Left hindlimb (tissue), 1 donor: ENCODE data around the gene APOL2.
"Not testable (repeated sequence)": the region's sequence is repeated elsewhere in the genome, so short reads cannot be mapped to it uniquely, and the experiment has no call there.

ENCODE experiments used
- DNase-seq: peaks from one replicate; pipeline ENCODE4 v3.0.0-alpha.2; 2018

Gene APOL2

DNA sequence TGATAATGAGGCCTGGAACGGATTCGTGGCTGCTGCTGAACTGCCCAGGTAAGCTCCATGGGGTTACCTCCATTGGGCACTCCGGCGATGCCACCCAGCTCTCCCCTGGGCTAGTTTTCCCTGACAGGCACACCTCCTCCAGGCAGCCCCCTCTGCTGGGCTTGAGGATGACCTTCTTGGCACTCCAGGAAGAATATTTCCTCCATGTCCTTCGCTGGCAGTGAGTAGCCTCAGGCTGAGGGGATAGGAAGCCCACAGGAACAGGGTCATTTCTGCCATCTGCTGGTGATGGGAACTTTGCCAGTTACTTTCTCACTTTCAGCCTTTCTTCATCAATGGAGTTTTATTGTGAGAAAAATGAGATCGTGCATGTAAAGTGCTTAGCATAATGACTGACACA, 22.3 kb upstream of the APOL2 start:
- DNase-seq: not testable (repeated sequence)

DNA sequence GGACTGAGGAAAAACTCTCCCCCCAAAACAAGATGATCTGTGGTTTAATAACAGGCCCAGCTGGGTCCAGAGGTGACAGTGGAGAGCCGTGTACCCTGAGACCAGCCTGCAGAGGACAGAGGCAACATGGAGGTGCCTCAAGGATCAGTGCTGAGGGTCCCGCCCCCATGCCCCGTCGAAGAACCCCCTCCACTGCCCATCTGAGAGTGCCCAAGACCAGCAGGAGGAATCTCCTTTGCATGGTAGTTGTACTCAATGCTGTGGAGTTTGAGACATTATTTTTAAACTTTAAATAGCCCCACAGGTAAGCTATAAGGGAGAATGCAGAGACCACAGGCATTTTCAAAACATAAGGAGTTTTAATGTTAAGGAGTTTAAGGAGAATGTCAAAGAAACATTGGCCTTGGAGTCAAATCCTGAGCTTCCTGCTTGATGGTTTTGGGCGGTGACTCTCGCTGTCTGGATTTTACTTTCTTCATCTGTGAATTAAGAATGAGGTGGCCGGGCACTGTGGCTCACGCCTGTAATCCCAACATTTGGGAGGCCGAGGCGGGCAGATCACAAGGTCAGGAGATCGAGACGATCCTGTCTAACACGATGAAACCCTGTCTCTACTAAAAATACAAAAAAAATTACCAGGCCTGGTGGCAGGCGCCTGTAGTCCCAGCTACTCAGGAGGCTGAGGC, 20.4 kb upstream of the APOL2 start:
- DNase-seq: no peak

DNA sequence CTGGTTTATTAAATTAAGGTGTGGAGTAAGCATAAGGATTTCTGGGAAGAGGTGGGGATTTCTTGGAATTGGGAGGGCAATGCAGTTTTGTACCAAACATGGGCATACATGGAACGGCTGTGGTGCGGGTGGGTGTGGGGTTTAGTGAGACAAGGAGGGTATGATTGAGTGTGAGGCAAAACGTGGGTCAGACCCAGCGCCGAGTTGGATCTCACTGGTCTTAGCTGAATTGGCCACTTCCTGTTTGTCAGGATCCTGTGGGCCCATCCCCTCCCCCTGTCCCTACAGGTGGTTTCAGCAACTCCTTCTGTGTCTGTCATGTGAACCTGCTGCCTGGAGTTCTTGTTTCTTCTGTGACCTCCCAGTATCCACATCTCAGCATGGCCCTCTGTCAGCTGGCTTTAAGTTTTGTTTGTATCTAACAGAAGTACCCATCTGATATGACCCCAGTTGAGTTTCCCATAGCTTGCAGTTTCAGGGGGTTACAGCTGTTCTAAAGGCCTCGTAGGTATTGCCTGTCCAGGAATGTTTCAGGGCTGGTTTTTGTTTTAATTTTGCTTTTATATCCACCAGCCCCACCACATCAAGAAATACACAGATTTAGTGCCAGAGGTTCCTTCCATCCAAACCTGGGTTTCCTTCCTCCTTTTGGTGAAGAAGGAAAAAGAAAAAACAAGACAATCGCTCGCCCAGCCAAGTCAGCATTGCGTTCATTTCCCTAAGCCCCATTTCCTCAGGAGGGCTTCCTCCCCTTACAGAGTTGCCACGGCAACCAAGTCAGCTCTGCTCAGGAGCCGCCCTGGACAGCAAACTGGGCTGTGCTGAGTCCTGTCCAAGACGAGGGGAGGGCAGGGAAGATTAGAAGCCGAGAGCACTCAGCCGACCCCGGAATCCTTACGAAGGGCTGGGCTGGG, 19.6 kb upstream of the APOL2 start:
- peak; percentile 71 for DNase-seq

DNA sequence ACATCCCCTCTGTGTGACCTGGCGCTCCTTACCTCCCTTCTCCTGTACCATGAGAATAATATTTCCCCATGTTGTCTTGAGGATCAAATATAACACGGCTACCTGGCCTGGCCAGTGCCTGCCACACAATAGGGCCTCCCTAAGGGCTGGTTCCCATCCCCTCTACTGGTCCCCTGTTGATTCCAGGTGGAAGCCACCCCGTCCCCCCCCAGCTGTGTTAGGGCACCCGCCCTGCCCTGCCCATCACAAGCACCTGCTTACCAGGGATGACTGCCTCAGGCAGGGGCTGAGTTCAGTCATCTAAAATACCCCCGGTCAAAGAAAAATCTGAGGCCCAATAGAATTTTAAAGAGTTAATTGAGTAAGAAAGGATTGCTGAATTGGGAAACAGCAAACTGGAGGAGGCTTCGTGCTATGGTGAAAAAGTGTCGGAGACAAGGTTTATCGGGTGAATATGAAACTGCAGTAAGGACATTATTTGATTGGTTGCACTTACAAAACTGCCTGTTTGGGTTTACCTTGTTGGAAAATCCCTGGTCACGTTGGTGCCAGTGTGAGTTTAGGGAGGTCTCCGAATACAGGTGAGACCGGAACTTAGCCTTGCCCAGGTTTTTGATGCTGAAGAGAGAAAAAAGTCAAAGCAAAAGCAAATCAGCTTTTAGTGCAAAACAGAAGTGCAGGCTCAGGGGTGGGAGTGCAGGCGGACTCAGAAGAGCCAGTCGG, 18.8 kb upstream of the APOL2 start:
- no peak for DNase-seq

DNA sequence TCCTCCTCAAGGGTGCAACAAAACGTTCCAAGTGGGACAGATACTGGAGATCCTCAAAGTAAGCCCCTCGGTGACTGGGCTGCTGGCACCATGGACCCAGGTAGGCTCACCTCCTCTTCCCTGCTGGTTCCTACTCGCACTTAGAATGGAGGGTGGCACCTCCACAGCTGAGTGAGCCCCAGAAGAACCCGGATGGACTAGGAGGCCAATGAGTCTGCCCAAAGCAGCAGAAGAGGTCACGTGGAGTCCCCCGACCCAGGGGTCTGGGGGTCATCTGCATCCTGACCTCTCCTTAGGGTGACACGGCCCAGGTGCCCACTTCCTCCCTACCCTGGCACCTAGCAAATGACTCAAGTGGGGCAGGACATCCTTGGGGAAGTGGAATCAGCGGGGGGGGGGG, 18.0 kb upstream of the APOL2 start:
- no peak for DNase-seq

DNA sequence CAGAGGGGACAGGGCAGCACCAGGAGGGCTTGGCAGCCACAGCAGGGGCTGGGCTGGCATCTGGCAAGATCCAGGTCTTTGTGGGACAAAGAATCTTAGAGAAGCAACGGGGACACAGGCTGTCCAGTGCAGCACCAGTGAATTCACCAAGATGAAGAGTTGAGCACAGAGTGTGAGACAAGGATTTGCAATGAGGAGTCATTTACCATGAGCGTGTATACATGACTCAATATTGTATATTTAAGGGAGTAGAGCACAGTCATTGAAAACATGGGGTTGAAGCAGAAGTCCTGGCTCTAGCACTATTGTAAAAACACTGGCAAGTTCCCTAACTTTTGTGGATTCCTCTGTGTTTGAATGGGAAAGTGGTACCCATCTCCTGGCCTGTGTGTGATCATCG, 17.2 kb upstream of the APOL2 start:
- DNase-seq: no peak

DNA sequence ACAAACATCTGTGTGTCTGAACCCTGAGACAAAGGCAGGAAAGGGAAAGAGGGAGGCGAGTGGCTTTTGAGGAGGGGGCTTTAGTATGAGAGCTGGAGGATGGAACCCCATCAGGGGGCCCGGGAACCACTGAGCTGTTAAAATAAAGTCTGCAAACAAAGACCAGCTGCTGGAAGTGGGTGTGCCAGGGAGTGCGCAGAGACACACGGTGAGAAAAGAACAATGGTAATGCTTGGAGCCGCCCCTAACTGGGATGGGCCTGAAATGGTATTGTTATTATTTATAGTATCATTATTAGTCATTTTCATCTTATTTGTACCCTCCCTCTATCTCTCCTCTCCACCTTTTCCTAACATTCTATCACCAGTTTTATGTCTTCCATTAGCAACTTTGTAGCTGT, 16.2 kb upstream of the APOL2 start:
- DNase-seq: not testable (repeated sequence)

DNA sequence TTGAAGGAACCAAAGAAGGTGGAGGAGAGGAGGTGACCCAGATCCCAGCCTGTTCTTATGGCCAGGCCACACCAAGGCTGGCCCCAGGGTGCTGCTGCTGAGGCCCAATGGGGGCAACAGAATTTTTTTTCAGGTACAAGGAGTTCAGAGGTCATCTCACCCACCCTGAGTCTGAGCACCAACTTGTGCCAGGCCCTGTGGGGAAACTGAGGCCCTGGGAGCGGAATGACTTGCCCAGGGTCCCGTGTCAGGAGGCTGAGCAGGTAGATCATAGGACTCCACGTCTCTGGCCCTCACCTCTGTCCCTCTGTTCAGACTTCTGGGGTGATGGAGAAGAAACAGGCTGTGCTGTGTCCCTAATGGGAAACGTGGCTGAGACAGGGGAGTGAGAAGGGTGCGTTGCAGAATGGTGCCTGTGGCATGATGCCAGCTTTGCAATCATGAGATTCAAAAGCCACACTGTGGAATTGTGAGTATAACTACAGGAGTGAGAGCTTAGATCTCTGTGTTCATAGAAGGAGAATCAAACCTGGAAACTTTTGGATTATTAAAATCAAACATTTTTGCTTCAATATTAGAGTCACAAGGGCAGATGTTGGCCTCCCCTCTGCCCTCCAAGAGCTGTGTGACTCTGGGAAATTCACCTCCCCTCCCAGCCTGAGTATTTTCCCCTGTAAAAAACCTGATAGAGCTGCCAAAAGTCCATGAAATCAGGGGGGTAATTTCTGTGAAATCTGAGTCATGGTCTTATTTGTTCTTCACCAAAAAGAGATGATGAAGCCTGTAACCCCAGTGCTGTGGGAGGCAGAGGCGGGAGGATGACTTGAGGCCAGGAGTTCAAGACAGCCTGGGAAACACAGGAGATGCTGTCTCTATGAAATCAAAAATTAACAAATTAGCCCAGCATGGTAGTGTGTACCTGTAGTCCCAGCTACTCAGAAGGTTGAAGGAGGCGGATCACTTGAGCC, 14.5 kb upstream of the APOL2 start:
- no peak for DNase-seq

DNA sequence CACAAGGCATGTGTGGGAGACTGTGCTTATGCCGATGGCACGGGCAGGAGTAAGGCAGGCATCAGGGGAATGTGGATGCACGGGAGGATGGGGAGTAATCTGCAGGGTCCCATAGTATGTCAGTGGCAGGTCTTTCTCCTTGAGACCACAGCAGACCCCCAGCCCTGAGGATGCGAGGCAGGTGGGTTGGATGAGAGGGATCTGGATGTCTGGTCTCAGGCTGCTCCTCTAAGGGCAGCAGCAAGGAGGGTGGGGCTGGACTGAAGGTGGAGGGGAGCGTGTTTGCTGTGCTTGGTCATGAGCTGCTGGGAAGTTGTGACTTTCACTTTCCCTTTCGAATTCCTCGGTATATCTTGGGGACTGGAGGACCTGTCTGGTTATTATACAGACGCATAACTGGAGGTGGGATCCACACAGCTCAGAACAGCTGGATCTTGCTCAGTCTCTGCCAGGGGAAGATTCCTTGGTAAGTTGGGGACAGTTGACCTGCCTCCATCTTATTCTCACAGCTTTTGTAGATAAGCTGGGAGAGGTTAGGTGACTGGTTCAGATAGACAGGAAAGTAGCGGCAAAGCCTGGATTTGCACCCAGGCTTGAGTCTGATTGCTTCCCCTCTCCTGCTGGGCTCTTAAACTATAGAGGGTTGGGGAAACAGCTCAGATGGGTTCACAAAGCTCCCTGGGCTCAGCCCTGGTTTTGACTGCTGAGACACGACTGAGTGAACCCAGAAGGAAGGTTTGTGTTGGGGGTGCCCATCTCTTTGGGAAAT, 13.6 kb upstream of the APOL2 start, which contains the start of gene APOL1:
Gene APOL1 (plus strand): TSS at position 380 of the 769 bp plus-strand sequence. CDS start 1,823 bp downstream, outside the sequence.
- DNase-seq: no peak

DNA sequence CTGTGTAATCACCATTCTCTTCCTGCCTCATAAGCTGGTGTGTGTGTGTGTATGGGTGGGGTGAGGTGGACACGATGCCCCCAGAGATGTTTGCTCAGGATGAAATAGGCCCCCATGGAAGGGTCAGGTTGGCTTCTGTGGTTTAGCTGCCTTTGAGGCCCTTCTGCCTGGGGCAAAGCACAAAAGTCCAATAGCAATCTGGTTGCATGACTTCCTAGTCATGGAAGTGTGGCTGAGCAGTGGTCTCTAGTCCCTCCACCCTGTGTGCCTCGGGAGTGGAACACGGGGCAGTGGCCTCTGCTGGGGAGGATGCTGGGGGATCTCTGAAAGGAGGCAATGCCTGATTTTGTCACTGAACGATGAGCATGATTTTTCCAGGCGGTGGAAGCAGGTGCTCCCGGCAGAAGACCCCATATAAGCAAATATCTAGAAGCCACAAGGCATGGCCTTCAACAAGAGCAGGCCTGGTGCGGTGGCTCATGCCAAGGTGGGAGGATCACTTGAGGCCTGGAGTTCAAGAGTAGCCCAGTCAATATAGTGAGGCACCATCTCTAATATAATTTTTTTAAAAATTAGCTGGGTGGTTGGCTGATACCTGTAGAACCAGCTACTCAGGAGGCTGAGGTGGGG, 12.8 kb upstream of the APOL2 start:
- not testable (repeated sequence) for DNase-seq

DNA sequence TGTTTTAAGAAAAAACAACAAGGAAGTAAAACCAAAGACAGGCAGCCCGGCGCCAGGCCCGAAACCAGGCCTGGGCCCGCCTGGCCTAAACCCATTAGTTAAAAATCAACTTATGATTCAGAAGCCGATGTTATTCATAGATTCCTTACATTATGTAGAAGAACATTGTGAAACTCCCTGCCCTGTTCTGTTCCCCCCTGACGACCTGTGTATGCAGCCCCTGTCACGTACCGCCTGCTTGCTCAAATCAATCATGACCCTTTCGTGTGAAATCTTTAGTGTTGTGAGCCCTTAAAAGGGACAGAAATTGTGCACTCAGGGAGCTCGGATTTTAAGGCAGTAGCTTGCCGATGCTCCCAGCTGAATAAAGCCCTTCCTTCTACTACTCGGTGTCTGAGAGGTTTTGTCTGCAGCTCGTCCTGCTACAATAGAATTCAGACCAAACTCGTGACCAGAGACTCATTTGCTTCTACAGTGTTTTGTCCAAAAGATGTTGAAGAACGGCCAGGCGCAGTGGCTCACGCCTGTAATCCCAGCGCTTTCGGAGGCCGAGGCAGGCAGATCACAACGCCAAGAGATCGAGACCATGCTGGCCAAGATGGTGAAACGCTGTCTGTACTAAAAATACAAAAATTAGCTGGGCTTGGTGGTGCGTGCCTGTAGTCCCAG, 11.1 kb upstream of the APOL2 start:
- DNase-seq: not testable (repeated sequence)

DNA sequence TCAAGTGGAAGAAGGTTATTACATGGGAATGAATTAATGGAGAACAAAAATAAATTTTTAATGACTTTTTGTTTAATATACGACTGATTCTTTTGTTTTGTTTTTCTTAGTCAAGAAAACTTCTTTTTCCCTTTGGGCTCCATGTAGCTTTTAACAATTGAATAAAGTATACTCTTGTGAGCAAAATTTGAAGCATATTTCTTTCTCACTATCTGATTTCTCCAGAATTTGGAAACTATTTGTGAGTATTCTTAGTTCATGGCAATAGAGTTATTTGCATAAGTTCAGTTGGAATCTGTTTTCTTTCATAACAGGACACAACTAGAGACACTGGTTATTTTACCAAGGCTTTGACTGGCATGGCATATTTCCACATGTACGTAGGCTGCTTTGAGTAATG, 9.8 kb upstream of the APOL2 start:
- DNase-seq: no peak

DNA sequence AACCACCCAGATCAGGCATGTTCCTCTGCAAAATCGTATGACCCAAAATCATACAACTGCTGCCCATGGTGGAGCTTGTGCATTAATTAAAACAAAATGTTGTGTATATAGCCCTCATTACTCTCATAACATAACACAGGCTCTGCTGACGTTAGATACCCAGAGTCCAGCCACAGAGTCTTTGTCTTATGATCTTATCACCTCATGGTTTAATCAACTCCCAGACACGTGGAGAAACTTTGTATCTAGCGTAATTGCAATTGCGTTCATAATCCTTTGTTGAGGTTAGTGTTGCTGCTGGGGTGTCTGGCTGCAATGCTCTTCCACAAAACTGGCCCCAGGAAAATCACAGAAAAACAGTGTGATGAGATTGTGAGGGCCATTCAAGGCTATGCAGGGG, 8.6 kb upstream of the APOL2 start:
- DNase-seq: no peak

DNA sequence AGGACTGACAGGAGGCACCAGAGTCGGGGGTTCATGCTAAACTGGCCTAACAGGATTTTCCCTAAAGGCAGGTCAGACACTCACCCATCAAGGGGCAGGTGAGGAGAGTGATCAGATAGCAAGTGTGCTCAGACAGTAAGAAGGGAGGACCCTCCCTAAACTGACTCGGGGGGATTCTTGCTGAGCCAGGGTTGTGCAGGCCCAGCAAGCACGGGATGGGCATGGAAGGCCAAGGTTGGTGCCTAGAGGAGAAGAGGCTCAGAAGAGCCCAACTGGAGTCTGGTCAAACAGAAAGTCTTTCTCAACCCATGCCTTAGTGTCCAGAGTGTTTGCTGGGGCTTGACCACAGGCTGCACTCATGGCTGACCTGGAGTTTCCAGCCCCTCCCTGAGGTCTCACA, 7.4 kb upstream of the APOL2 start:
- no peak for DNase-seq

DNA sequence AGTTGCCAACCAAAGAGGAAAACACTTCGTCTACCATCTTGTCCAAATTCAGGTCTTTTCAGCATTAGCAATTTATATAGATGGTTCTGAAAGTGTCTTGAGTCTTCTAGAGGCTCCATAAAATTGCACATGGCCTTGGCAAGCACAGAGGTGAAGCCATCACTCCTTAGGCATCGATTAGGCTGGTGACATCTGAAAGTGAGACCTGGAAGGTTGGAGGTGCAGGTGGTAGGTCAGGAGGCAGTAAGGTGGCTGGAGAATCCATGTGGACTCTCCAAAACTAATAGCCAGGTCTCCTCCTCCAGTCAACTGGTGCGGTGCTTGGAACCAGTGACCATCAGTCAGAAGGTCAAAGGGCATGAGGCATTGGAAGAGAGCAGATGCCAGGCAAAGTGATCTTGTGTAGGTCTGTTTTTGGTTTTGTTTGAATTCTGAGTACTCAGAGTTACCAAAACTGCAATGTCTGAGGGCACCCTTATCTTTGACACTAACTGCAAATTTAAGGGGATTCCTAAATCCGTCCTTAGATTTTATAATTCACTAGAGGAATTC, 6.6 kb upstream of the APOL2 start:
- DNase-seq: no peak

DNA sequence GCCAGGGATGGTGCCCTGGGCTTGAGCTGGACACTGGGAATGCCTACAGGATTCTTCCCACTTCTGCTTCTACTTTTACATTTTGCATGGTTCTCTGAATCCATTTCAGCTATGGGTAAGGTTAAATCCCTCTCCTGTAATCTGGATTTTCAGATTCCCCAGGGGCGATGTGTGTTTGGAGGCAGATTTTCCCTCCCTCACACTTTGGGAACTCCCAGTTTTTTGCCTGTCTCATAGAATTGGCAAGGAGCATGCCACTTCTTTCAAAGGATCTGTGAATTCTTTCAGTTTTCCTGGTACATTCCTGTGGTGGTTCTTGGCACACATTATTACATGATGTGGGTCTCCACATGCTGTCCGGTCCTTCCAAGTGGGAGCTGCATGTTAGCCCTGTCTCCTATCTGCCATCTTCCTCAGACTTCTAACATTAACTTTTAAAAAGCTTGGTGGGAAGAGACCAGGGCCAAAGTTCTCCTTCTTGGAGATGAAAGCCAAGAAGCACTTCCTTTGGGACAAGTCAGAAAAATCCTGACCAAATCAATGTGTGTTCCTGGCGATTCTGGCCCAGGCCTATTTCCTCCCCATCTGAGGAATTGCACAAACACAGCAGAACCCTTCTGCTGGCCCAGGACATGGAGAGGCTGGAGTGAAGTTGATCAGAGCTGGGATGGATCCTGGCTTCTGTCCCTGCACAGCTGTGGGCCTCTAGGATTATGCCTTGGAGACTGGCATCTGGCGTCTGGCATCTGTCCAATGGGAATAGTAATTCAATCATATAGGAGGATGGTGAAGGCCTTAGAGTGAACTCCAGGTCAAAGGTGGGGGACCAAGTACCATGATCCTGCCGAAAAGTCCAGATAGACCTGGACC, 5.4 kb upstream of the APOL2 start:
- no peak for DNase-seq

DNA sequence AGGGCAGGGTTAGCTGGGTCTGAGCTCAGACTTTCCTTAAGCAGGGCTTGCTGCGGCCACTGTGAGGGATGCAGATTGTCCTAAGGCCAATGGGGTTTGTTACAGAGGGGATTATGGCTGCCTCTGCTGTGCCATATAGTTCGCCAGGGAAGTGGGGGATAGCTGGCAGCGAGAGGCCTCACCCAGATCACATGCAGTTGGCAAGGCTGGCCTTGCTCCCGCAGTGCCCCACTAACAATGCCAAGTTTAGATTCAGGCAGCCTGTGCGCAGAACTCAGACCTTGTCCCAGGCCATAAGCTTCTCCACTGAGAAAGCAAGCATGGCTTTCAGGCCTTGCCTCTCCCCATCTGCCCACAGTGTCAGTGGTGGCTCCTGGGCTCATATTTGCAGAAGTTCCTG, 4.7 kb upstream of the APOL2 start:
- DNase-seq: no peak

DNA sequence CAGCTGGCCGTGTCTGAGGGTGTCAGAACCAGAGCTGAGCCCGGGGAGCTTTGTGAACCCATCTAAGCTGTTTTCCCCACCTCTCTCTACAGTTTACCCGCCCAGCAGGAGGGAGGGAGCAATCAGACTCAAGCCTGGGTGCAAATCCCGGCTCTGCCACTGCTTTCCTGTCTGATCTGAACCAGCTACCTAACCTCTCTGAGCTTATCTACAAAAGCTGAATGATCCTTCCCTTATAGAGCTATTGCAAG, 252 bp downstream of the APOL2 start:
- no peak for DNase-seq
